SK-N-SH treated with all-trans-retinoic acid at 6 μM for 48 hours (cell line): ENCODE data around the gene PDGFC.

Source experiments
- ATAC-seq: fragments of 200-7000 bp; cut with Tn5 transposase; 3 replicates; pipeline ENCODE4 v1.9.1; 2020; ENCODE audit warnings: mild to moderate bottlenecking, moderate library complexity
- ARNTL ChIP-seq: fragments of 450-650 bp; formaldehyde crosslinking; IDR thresholded peaks from 2 replicates; pipeline ENCODE4 v1.5.0; 2020; ENCODE audit warnings: low read depth, mild to moderate bottlenecking, moderate library complexity, borderline replicate concordance
- CREB5 ChIP-seq: fragments of 250-450 bp; sonication (Bioruptor Pico); IDR thresholded peaks from 2 replicates; pipeline ENCODE4 v1.5.1; 2020; ENCODE audit warnings: low read depth, mild to moderate bottlenecking, moderate library complexity
- CSDC2 ChIP-seq: fragments of 250-450 bp; sonication (Bioruptor Pico); IDR thresholded peaks from 2 replicates; pipeline ENCODE4 v1.5.0; 2020; ENCODE audit warnings: mild to moderate bottlenecking, moderate library complexity
- CSRNP3 ChIP-seq: fragments of 250-450 bp; sonication (Bioruptor Pico); IDR thresholded peaks from 2 replicates; pipeline ENCODE4 v1.5.1; 2021; ENCODE audit warnings: mild to moderate bottlenecking, moderate library complexity
- ESRRG ChIP-seq: fragments of 250-450 bp; sonication (Bioruptor Pico); IDR thresholded peaks from 2 replicates; pipeline ENCODE4 v1.6.1; 2021; ENCODE audit warnings: mild to moderate bottlenecking
- GLIS3 ChIP-seq: fragments of 250-450 bp; sonication (Bioruptor Pico); IDR thresholded peaks from 2 replicates; pipeline ENCODE4 v1.5.0; 2020; ENCODE audit warnings: mild to moderate bottlenecking, moderate library complexity
- ISL1 ChIP-seq: fragments of 250-450 bp; sonication (Bioruptor Pico); IDR thresholded peaks from 2 replicates; pipeline ENCODE4 v2.1.2; 2022; ENCODE audit warnings: mild to moderate bottlenecking, moderate library complexity
- OSR1 ChIP-seq: fragments of 250-450 bp; sonication (Bioruptor Pico); IDR thresholded peaks from 2 replicates; pipeline ENCODE4 v1.8.0; 2022; ENCODE audit warnings: moderate library complexity, mild to moderate bottlenecking, inconsistent platforms
- POU6F1 ChIP-seq: fragments of 250-450 bp; sonication (Bioruptor Pico); IDR thresholded peaks from 2 replicates; pipeline ENCODE4 v1.8.0; 2021; ENCODE audit warnings: low read depth, mild to moderate bottlenecking, moderate library complexity, borderline replicate concordance
- PPARA ChIP-seq: fragments of 250-450 bp; sonication (Bioruptor Pico); IDR thresholded peaks from 2 replicates; pipeline ENCODE4 v1.5.0; 2020; ENCODE audit warnings: mild to moderate bottlenecking, borderline replicate concordance
- SNAI2 ChIP-seq: fragments of 250-450 bp; sonication (Bioruptor Pico); IDR thresholded peaks from 2 replicates; pipeline ENCODE4 v1.5.0; 2020; ENCODE audit warnings: mild to moderate bottlenecking, moderate library complexity
- TCF4 ChIP-seq: fragments of 250-450 bp; sonication (Bioruptor Pico); IDR thresholded peaks from 2 replicates; pipeline ENCODE4 v1.8.0; 2021; ENCODE audit warnings: mild to moderate bottlenecking, moderate library complexity, borderline replicate concordance
- TOX ChIP-seq: fragments of 250-450 bp; sonication (Bioruptor Pico); IDR thresholded peaks from 2 replicates; pipeline ENCODE4 v1.8.0; 2021; ENCODE audit warnings: mild to moderate bottlenecking, moderate library complexity, borderline replicate concordance
- TSHZ2 ChIP-seq: fragments of 250-450 bp; sonication (Bioruptor Pico); IDR thresholded peaks from 2 replicates; pipeline ENCODE4 v1.5.0; 2020; ENCODE audit warnings: mild to moderate bottlenecking, moderate library complexity
- ZC3H10 ChIP-seq: fragments of 250-450 bp; sonication (Bioruptor Pico); IDR thresholded peaks from 2 replicates; pipeline ENCODE4 v1.5.1; 2021; ENCODE audit warnings: mild to moderate bottlenecking, moderate library complexity
- ZFP30 ChIP-seq: fragments of 450-650 bp; formaldehyde crosslinking; IDR thresholded peaks from 2 replicates; pipeline ENCODE4 v1.5.0; 2022; ENCODE audit warnings: mild to moderate bottlenecking, moderate library complexity
- ZNF565 ChIP-seq: fragments of 450-650 bp; formaldehyde crosslinking; conservative IDR thresholded peaks from 2 replicates; pipeline ENCODE4 v1.5.0; 2020; ENCODE audit warnings: low read depth, mild to moderate bottlenecking, moderate library complexity
- ZNF70 ChIP-seq: fragments of 450-650 bp; formaldehyde crosslinking; IDR thresholded peaks from 2 replicates; pipeline ENCODE4 v1.5.0; 2020; ENCODE audit warnings: mild to moderate bottlenecking, moderate library complexity
- ZNF8 ChIP-seq: fragments of 450-650 bp; formaldehyde crosslinking; IDR thresholded peaks from 2 replicates; pipeline ENCODE4 v1.5.0; 2020; ENCODE audit warnings: mild to moderate bottlenecking, moderate library complexity
- TF ChIP-seq, protein P1 (sequence below): fragments of 250-450 bp; sonication (Bioruptor Pico); IDR thresholded peaks from 2 replicates; pipeline ENCODE4 v1.8.0; 2020; ENCODE audit warnings: mild to moderate bottlenecking, moderate library complexity, borderline replicate concordance

PDGFC gene

DNA sequence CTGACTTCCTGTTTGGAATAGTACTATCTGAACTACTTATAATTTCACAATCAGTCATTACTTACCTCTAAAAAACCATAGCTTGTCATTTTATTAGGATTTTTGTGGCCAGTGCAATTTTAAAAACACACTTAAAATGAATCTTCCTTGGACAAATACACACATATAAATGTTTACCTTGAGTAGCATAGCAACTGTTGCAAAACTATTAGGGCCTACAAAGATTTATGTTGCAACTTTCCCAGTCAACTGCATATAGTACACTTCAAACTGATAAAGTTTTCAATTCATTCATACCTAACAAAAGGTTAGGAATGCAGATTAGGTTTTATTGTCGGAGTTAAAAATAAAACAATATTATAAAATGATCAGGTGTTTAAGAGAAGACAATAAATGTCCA, 193.0 kb downstream of the PDGFC start:
- TF ChIP-seq CREB5 (CRISPR knock-in tag) (no peak), ZFP30 (CRISPR knock-in tag) (no peak), PPARA (no peak), ZNF565 (CRISPR knock-in tag) (no peak), SNAI2 (CRISPR knock-in tag) (no peak), ZC3H10 (no peak), CSRNP3 (CRISPR knock-in tag) (no peak), GLIS3 (CRISPR knock-in tag) (no peak), ISL1 (CRISPR knock-in tag) (no peak), TSHZ2 (CRISPR knock-in tag) (no peak), ARNTL (CRISPR knock-in tag) (no peak), ZNF70 (CRISPR knock-in tag) (no peak), ZNF8 (no peak)
- TF ChIP-seq, protein P1, sequence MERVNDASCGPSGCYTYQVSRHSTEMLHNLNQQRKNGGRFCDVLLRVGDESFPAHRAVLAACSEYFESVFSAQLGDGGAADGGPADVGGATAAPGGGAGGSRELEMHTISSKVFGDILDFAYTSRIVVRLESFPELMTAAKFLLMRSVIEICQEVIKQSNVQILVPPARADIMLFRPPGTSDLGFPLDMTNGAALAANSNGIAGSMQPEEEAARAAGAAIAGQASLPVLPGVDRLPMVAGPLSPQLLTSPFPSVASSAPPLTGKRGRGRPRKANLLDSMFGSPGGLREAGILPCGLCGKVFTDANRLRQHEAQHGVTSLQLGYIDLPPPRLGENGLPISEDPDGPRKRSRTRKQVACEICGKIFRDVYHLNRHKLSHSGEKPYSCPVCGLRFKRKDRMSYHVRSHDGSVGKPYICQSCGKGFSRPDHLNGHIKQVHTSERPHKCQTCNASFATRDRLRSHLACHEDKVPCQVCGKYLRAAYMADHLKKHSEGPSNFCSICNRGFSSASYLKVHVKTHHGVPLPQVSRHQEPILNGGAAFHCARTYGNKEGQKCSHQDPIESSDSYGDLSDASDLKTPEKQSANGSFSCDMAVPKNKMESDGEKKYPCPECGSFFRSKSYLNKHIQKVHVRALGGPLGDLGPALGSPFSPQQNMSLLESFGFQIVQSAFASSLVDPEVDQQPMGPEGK = no peak
- ATAC-seq = no peak; the same call in 2 of the 3 replicates

- ATAC-seq = no peak
- TF ChIP-seq CREB5 (CRISPR knock-in tag) (no peak), TSHZ2 (CRISPR knock-in tag) (no peak), ZFP30 (CRISPR knock-in tag) (no peak), ESRRG (no peak), SNAI2 (CRISPR knock-in tag) (no peak), ZNF565 (CRISPR knock-in tag) (no peak), GLIS3 (CRISPR knock-in tag) (no peak), TCF4 (CRISPR knock-in tag) (no peak), TOX (CRISPR knock-in tag) (no peak), POU6F1 (CRISPR knock-in tag) (no peak), CSDC2 (CRISPR knock-in tag) (no peak), ZNF70 (CRISPR knock-in tag) (no peak), CSRNP3 (CRISPR knock-in tag) (no peak), OSR1 (no peak)
- TF ChIP-seq, all 23 proteins: peak for 0
Measured at GRCh38 chr4:156778093-156778492, 193.5 kb downstream of the PDGFC start.
